Neural cell (in vitro differentiated cells): Measurements from ENCODE around the gene WBP4. TPM values are rescaled to one million over a fixed set of nuclear protein-coding genes. Genes with fewer than 3 reads are reported as not detected.

Source experiments
- H2AFZ ChIP-seq: fragments of 200-600, 300-800 bp; sonication (generic), shearing (Covaris generic); 2 replicates; pipeline ENCODE4 v1.6.0; 2014; ENCODE audit warnings: low read depth, mild to moderate bottlenecking, antibody characterized with exemption, low read length, moderate library complexity
- H3F3A ChIP-seq: fragments of 200-600 bp; shearing (Covaris generic); 2 replicates; pipeline ENCODE4 v1.6.1; 2016; ENCODE audit warnings: mild to moderate bottlenecking, moderate library complexity, mixed read lengths, antibody characterized with exemption, low read length; ENCODE audit not compliant: insufficient read depth, poor library complexity, severe bottlenecking
- H3K27ac ChIP-seq: fragments of 200-600, 300-800 bp; sonication (generic), shearing (Covaris generic); 2 replicates; pipeline ENCODE4 v1.5.1; 2014; ENCODE audit warnings: mild to moderate bottlenecking, low read length, moderate library complexity
- H3K27me3 ChIP-seq: fragments of 300-800, 200-600 bp; sonication (generic), shearing (Covaris generic); 2 replicates; pipeline ENCODE4 v1.6.0; 2014; ENCODE audit warnings: mild to moderate bottlenecking, low read depth, low read length, moderate library complexity; ENCODE audit not compliant: insufficient read depth
- H3K36me3 ChIP-seq: fragments of 300-800, 200-600 bp; sonication (generic), shearing (Covaris generic); 2 replicates; pipeline ENCODE4 v1.5.1; 2014; ENCODE audit warnings: mild to moderate bottlenecking, antibody characterized with exemption, low read length, moderate library complexity; ENCODE audit not compliant: insufficient read depth
- H3K4me2 ChIP-seq: fragments of 300-800, 200-600 bp; sonication (generic), shearing (Covaris generic); 2 replicates; pipeline ENCODE4 v1.6.0; 2014; ENCODE audit warnings: mild to moderate bottlenecking, low read length
- H3K4me3 ChIP-seq: fragments of 300-800, 200-600 bp; sonication (generic), shearing (Covaris generic); 2 replicates; pipeline ENCODE4 v1.5.1; 2014; ENCODE audit warnings: mild to moderate bottlenecking, low read length, moderate library complexity
- H3K79me2 ChIP-seq: fragments of 200-600 bp; shearing (Covaris generic); replicated peaks from 2 replicates; pipeline ENCODE4 v1.6.0; 2014; ENCODE audit warnings: mild to moderate bottlenecking, low read length, moderate library complexity; ENCODE audit not compliant: insufficient read depth
- H3K9ac ChIP-seq: fragments of 300-800, 200-600 bp; sonication (generic), shearing (Covaris generic); 2 replicates; pipeline ENCODE4 v1.6.1; 2016; ENCODE audit warnings: mild to moderate bottlenecking, low read length, mixed read lengths
- H3K9me2 ChIP-seq: fragments of 200-600 bp; shearing (Covaris generic); 2 replicates; pipeline ENCODE4 v1.6.1; 2016; ENCODE audit warnings: mild to moderate bottlenecking, low read length, mixed read lengths; ENCODE audit not compliant: insufficient read depth
- H3K9me3 ChIP-seq: fragments of 200-600, 300-800 bp; sonication (generic), shearing (Covaris generic); 2 replicates; pipeline ENCODE4 v1.6.1; 2016; ENCODE audit warnings: mild to moderate bottlenecking, mixed run types, low read length, moderate library complexity, mixed read lengths
- H4K20me1 ChIP-seq: fragments of 200-600 bp; shearing (Covaris generic); 2 replicates; pipeline ENCODE4 v1.6.1; 2016; ENCODE audit warnings: mild to moderate bottlenecking, mixed run types; ENCODE audit not compliant: insufficient read depth
- EP300 ChIP-seq: fragments of 450-650 bp; conservative IDR thresholded peaks from 2 replicates; pipeline ENCODE4 v1.6.1; 2014; ENCODE audit warnings: antibody characterized with exemption, mild to moderate bottlenecking, moderate library complexity; ENCODE audit not compliant: poor library complexity, severe bottlenecking
- EZH2 ChIP-seq: fragments of 200-600, 300-800 bp; shearing (Covaris generic), sonication (generic); IDR thresholded peaks from 2 replicates; pipeline ENCODE4 v1.6.1; 2014; ENCODE audit warnings: antibody characterized with exemption, low read length, borderline replicate concordance, mild to moderate bottlenecking; ENCODE audit not compliant: insufficient read depth, poor library complexity, severe bottlenecking
- MXI1 ChIP-seq: fragments of 450-650 bp; conservative IDR thresholded peaks from 2 replicates; pipeline ENCODE4 v1.6.1; 2014; ENCODE audit warnings: antibody characterized with exemption, mild to moderate bottlenecking; ENCODE audit not compliant: poor library complexity, severe bottlenecking
- POLR2AphosphoS5 ChIP-seq: IDR thresholded peaks from 2 replicates; pipeline ENCODE4 v1.6.1; 2012
- RAD21 ChIP-seq: fragments of 450-650 bp; conservative IDR thresholded peaks from 2 replicates; pipeline ENCODE4 v1.6.1; 2014; ENCODE audit warnings: antibody characterized with exemption, mild to moderate bottlenecking, moderate library complexity
- SMC3 ChIP-seq: fragments of 450-650 bp; conservative IDR thresholded peaks from 2 replicates; pipeline ENCODE4 v1.6.1; 2014; ENCODE audit warnings: antibody characterized with exemption, mild to moderate bottlenecking, moderate library complexity; ENCODE audit not compliant: poor library complexity
- TAF1 ChIP-seq: IDR thresholded peaks from 2 replicates; pipeline ENCODE4 v1.6.1; 2012; ENCODE audit warnings: low read depth
- polyA plus RNA-seq: library from polyadenylated mRNA; depleted of rRNA; stranded (reverse); fragments of >200 nt; gene quantifications from 2 replicates; pipeline ENCODE4 v1.2.3, GENCODE V29; 2014
- TF ChIP-seq, protein P1 (sequence below): IDR thresholded peaks from 2 replicates; pipeline ENCODE4 v1.6.1; 2012; ENCODE audit warnings: borderline replicate concordance
- TF ChIP-seq, protein P2 (sequence below): fragments of 450-650 bp; IDR thresholded peaks from 2 replicates; pipeline ENCODE4 v1.5.1; 2014; ENCODE audit warnings: antibody characterized with exemption, mild to moderate bottlenecking, moderate library complexity; ENCODE audit not compliant: poor library complexity, severe bottlenecking

WBP4 gene
- polyA plus RNA-seq, 1 donor from 2014 or later = 19.0 TPM

DNA sequence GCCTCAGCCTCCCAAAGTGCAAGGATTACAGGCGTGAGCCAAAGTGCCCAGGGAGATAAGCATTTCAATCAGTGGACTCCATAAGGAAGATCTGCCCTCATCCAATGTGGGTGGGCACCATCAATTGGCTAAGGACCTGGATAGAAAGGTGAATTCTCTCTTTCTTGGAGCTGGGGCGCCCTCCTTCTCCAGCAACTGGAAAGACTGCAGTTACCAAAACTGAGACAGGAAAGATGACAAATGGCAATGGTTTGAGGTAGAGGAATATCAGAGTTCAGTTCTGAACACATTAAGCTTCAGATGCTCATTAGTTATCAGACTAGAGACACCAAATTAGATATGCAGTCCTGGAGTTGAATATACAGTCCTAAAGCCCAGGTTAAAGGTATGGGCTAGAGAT lies 31.7 kb upstream of the WBP4 start:
- H3F3A ChIP-seq = no peaks in the 10 kb centered on the region
- no peaks in the 10 kb centered on the region for H3K27me3 ChIP-seq
- no peaks in the 10 kb centered on the region for H3K79me2 ChIP-seq
- H3K9ac ChIP-seq = no peak overlapping the region
- H3K9me2 ChIP-seq = no peaks in the 10 kb centered on the region
- H3K36me3 ChIP-seq = no peaks in the 10 kb centered on the region
- H3K27ac ChIP-seq = no peak overlapping the region
- TF ChIP-seq, protein P1, sequence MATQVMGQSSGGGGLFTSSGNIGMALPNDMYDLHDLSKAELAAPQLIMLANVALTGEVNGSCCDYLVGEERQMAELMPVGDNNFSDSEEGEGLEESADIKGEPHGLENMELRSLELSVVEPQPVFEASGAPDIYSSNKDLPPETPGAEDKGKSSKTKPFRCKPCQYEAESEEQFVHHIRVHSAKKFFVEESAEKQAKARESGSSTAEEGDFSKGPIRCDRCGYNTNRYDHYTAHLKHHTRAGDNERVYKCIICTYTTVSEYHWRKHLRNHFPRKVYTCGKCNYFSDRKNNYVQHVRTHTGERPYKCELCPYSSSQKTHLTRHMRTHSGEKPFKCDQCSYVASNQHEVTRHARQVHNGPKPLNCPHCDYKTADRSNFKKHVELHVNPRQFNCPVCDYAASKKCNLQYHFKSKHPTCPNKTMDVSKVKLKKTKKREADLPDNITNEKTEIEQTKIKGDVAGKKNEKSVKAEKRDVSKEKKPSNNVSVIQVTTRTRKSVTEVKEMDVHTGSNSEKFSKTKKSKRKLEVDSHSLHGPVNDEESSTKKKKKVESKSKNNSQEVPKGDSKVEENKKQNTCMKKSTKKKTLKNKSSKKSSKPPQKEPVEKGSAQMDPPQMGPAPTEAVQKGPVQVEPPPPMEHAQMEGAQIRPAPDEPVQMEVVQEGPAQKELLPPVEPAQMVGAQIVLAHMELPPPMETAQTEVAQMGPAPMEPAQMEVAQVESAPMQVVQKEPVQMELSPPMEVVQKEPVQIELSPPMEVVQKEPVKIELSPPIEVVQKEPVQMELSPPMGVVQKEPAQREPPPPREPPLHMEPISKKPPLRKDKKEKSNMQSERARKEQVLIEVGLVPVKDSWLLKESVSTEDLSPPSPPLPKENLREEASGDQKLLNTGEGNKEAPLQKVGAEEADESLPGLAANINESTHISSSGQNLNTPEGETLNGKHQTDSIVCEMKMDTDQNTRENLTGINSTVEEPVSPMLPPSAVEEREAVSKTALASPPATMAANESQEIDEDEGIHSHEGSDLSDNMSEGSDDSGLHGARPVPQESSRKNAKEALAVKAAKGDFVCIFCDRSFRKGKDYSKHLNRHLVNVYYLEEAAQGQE = no peak
- TF ChIP-seq, protein P2, sequence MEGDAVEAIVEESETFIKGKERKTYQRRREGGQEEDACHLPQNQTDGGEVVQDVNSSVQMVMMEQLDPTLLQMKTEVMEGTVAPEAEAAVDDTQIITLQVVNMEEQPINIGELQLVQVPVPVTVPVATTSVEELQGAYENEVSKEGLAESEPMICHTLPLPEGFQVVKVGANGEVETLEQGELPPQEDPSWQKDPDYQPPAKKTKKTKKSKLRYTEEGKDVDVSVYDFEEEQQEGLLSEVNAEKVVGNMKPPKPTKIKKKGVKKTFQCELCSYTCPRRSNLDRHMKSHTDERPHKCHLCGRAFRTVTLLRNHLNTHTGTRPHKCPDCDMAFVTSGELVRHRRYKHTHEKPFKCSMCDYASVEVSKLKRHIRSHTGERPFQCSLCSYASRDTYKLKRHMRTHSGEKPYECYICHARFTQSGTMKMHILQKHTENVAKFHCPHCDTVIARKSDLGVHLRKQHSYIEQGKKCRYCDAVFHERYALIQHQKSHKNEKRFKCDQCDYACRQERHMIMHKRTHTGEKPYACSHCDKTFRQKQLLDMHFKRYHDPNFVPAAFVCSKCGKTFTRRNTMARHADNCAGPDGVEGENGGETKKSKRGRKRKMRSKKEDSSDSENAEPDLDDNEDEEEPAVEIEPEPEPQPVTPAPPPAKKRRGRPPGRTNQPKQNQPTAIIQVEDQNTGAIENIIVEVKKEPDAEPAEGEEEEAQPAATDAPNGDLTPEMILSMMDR = no peak
- TF ChIP-seq POLR2AphosphoS5 (no peak), EZH2 (no peak), EP300 (no peak), MXI1 (no peak), RAD21 (no peak), SMC3 (no peak), TAF1 (no peak)
- no peak overlapping the region for H3K4me2 ChIP-seq
- no peak overlapping the region for H2AFZ ChIP-seq
- H3K4me3 ChIP-seq = no peak overlapping the region
- no peaks in the 10 kb centered on the region for H4K20me1 ChIP-seq
- H3K9me3 ChIP-seq = no peaks in the 10 kb centered on the region

DNA sequence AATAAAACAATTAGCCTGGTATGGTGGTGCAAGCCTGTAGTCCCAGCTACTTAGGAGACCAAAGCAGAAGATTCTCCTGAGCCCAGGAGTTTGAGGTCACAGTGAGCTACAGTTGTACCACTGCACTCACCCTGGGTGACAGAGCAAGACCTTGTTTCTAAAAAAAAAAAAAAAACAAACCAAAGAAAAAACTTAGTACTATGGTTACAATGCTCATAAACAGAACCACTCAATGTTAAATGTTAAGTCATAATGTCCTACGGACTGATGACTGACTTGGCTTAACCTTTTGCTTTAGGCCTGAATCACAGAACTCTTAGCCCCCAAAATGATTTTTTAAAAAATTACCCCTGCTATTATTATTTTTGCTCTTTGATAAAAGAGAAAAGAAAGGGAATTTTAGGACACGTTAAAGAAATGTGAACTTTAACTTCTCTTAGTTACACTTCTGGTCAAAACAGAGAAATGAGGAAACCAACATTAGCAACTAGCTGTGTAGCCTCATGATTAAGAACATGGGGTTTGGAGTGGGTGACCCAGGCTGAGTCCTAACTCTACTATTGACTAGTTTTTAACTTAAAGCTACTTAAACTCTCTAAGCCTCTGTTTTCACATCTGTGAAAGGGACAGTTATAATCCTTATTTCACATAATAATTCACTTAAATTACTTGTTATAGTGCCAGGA lies 28.5 kb upstream of the WBP4 start:
- Histone ChIP-seq H3K9me2 (no peaks in the 10 kb centered on the region), H2AFZ (no peak overlapping the region), H3K9me3 (no peaks in the 10 kb centered on the region), H3K79me2 (no peaks in the 10 kb centered on the region), H3K36me3 (no peaks in the 10 kb centered on the region), H3F3A (no peaks in the 10 kb centered on the region), H4K20me1 (no peaks in the 10 kb centered on the region), H3K27ac (no peak overlapping the region), H3K4me2 (no peak overlapping the region), H3K9ac (no peak overlapping the region), H3K4me3 (no peak overlapping the region), H3K27me3 (no peaks in the 10 kb centered on the region)
- no peak for TF ChIP-seq EZH2
- TF ChIP-seq, protein P2 = no peak
- TF ChIP-seq EP300 = no peak
- TF ChIP-seq RAD21 = no peak
- no peak for TF ChIP-seq MXI1
- TF ChIP-seq, protein P1 = no peak
- no peak for TF ChIP-seq TAF1
- TF ChIP-seq POLR2AphosphoS5 = no peak
- TF ChIP-seq SMC3 = no peak
